ENCODE results near the gene KAT6B. TPM values are rescaled to one million over a fixed set of nuclear protein-coding genes. Genes with fewer than 3 reads are reported as not detected.

The KAT6B gene
- total and polyA plus RNA-seq, 2 of the 8 experiments (the other 6 are each of a cell fraction or from before 2014, with no cell fraction given), result 7.3 to 30.8 TPM

GRCh38 chr10:75023074-75023473, 196.7 kb downstream of the KAT6B start:
- peaks cover 3 to 22% (median 8%) of the 10 kb centered on the region in 4 experiments; a peak in 6 of 8 replicates for H3K36me3 ChIP-seq (ENCODE audit: control insufficient read depth in 2 of 4, insufficient read depth in 4 of 4, low read length in 3 of 4)
- H3K23ac ChIP-seq (ENCODE audit: insufficient read length), result no peak overlapping the region
- H3K14ac ChIP-seq (ENCODE audit: insufficient read length), result no peak overlapping the region
- no peak overlapping the region for H2BK120ac ChIP-seq (replicated peaks; ENCODE audit: low read depth, low read length)
- no peak overlapping the region for H4K91ac ChIP-seq (replicated peaks; ENCODE audit: insufficient read length, low read length)
- no peak overlapping the region for H4K5ac ChIP-seq (ENCODE audit: insufficient read length, low read depth, low read length)
- no peak overlapping the region for H3K9ac ChIP-seq (replicated peaks in 1 of 4; ENCODE audit: extremely low read depth in 1 of 4, low read depth in 3 of 4, low read length in 3 of 4)
- H3K4ac ChIP-seq (replicated peaks; ENCODE audit: insufficient read length, low read depth, low read length), result no peak overlapping the region
- no peak overlapping the region for H3K27ac ChIP-seq (ENCODE audit: low read depth, low read length)
- no peak overlapping the region for H2BK12ac ChIP-seq (ENCODE audit: low read depth, low read length)
- no peak overlapping the region for H2BK20ac ChIP-seq (ENCODE audit: low read length)
- TF ChIP-seq E2F6 (IDR thresholded peaks at IDR 0.05), result no peak
- TF ChIP-seq BCL11A (IDR thresholded peaks at IDR 0.05; ENCODE audit: low read depth in 2 of 2, low read length in 2 of 2), result no peak
- no peak for TF ChIP-seq RFX5 (IDR thresholded peaks at IDR 0.05; ENCODE audit: borderline replicate concordance, low read depth, low read length)
- TF ChIP-seq ZNF274 (IDR thresholded peaks at IDR 0.05; ENCODE audit: borderline replicate concordance, extremely low read depth, low read length), result no peak
- TF ChIP-seq NANOG (IDR thresholded peaks at IDR 0.05; ENCODE audit: insufficient read depth, low read depth, low read length, poor library complexity, severe bottlenecking), result no peak
- TF ChIP-seq HDAC6 (IDR thresholded peaks at IDR 0.05; ENCODE audit: low read depth, low read length), result no peak
- no peak for TF ChIP-seq TCF12 (IDR thresholded peaks at IDR 0.05; ENCODE audit: low read depth, low read length)
- TF ChIP-seq GABPA (IDR thresholded peaks at IDR 0.05; ENCODE audit: borderline replicate concordance, insufficient read depth, low read length), result no peak
- no peak overlapping the region for H2AK5ac ChIP-seq (ENCODE audit: low read depth, low read length)
- no peaks in the 10 kb centered on the region for H3K79me1 ChIP-seq (ENCODE audit: low read depth, low read length)
- no peak overlapping the region for H3K56ac ChIP-seq (replicated peaks; ENCODE audit: insufficient read length, low read depth, low read length)
- no peak overlapping the region for H3K18ac ChIP-seq (ENCODE audit: extremely low read depth, low read length)
- no peak overlapping the region for H3K4me2 ChIP-seq (ENCODE audit: insufficient read depth in 1 of 2, low read depth in 2 of 2, low read length in 2 of 2)
- CTCF ChIA-PET (ENCODE audit: partially characterized antibody), result interaction anchor here (0.7 to 4.9 kb wide), 11 partner anchors 11 to 772 kb away, joined by 3 to 44 read pairs (median 3); a partner anchor contains a TSS
- no peak overlapping the region for H4K8ac ChIP-seq (ENCODE audit: extremely low read depth, insufficient read depth, low read length)
- no peaks in the 10 kb centered on the region for H3K27me3 ChIP-seq (replicated peaks in 1 of 4; ENCODE audit: control insufficient read depth in 3 of 4, extremely low read depth in 1 of 4, insufficient read depth in 3 of 4, low read length in 3 of 4)
- H2BK5ac ChIP-seq (ENCODE audit: low read depth, low read length), result no peak overlapping the region
- H3K79me2 ChIP-seq (ENCODE audit: control insufficient read depth in 1 of 2, insufficient read depth in 2 of 2, low read length in 2 of 2), result no peaks in the 10 kb centered on the region
- FAIRE-seq (no peak), DNase-seq (ENCODE audit: low read depth in 1 of 2, low spot score in 2 of 2) (no peak)
- POLR2A ChIA-PET (ENCODE audit: partially characterized antibody), result no interaction called here
- no peaks in the 10 kb centered on the region for H3K23me2 ChIP-seq (ENCODE audit: low read depth, low read length)
- H3K9me3 ChIP-seq (ENCODE audit: insufficient read depth in 2 of 2, low read depth in 1 of 2, low read length in 1 of 2), result no peaks in the 10 kb centered on the region
- 90% methylated on average over 2 of the region's 2 CpGs; no CpG with 5 or more reads in 1 of the 2 experiments for WGBS, 2 experiments (ENCODE audit: extremely low coverage in 1 of 2, insufficient coverage in 1 of 2, insufficient read length in 1 of 2, insufficient replicate concordance in 2 of 2, low coverage in 1 of 2, low lambda C conversion rate in 2 of 2, missing lambda C conversion rate in 1 of 2)
- H2AFZ ChIP-seq (ENCODE audit: low read length), result no peak overlapping the region
- H2BK15ac ChIP-seq (ENCODE audit: low read length), result no peak overlapping the region
- no peak overlapping the region for H3K4me3 ChIP-seq (ENCODE audit: extremely low read depth in 1 of 4, insufficient read depth in 2 of 4, low read depth in 3 of 4, low read length in 4 of 4)
- peaks cover 0 to 4% (median 2%) of the 10 kb centered on the region in 4 experiments; a peak in 1 of 7 replicates for H3K4me1 ChIP-seq (replicated peaks in 1 of 4; ENCODE audit: control insufficient read depth in 3 of 4, insufficient read depth in 4 of 4, low read length in 3 of 4)
- no peaks in the 10 kb centered on the region for H4K20me1 ChIP-seq (replicated peaks in 1 of 2; ENCODE audit: control insufficient read depth in 1 of 2, insufficient read depth in 2 of 2, low read length in 2 of 2)

Data from H1 (cell line).